ENCODE results near the gene NPEPL1. TPM values are rescaled to one million over a fixed set of nuclear protein-coding genes. Genes with fewer than 3 reads are reported as not detected.

NPEPL1 gene
- total RNA-seq, 2 experiments from 2014 or later, result 13.6 to 15.2 TPM

DNA sequence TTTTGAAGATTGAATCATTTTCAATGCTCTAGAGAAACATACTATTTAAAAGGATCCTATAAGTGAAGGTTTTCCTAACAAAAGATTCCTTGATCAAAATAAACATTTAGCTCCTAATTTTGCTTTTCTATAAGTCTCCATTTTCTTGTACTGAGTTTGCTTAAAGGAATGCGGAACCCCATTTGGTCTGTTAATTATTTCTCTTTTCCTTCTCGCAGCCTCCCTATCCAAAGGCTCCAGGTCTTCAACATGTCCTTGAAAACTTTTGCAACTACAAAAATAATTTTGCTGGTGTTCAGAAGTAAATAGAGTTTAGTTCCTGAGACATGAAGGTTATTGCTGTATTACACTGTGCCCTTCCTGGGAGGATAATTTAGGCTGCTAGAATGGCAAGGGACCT is 8.3 kb upstream of the NPEPL1 start:
- no peak for DNase-seq
- H3K27me3 Mint-ChIP-seq, result no peaks in the 10 kb centered on the region
- CTCF ChIA-PET, result no interaction called here

DNA sequence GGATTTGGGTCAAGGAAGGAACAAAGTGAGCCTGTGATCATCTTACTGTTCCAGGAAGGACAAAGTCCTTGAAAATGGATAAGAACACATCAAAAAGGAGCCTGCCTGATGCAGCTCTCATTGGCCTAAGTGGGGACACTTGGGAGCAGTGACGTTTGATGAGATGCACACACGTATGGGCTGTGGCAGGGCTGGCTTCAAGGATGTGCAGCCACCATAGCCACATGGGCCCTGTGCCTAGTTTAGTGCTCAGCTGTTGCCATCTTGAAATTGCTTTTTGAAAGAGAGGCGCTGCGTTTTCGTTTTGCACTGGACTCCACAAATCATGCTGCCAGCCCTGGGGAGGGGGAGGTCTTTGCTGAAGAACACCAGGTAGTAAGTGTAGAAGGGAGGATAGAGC is 6.6 kb upstream of the NPEPL1 start:
- no peaks in the 10 kb centered on the region for H3K27me3 Mint-ChIP-seq
- no peak overlapping the region for H3K4me3 Mint-ChIP-seq
- peaks cover 7% of the 10 kb centered on the region for H3K36me3 Mint-ChIP-seq (ENCODE audit: low read depth)
- H3K9me3 Mint-ChIP-seq (ENCODE audit: low read depth), result no peaks in the 10 kb centered on the region
- intact Hi-C loops (cut with DNase I, micrococcal nuclease), result no loop called here
- ChIA-PET CTCF (no interaction called here), POLR2A (no interaction called here)
- peaks cover 4% of the 10 kb centered on the region for H3K4me1 Mint-ChIP-seq
- no peak overlapping the region for H3K27ac Mint-ChIP-seq
- ATAC-seq (no peak), DNase-seq (no peak)

More for the DNA sequence above, 8.3 kb upstream of the NPEPL1 start:
- intact Hi-C loops (cut with DNase I, micrococcal nuclease), result no loop called here
- H3K27ac Mint-ChIP-seq, result no peak overlapping the region
- peaks cover 15% of the 10 kb centered on the region for H3K36me3 Mint-ChIP-seq (ENCODE audit: low read depth)
- no peak for ATAC-seq
- H3K9me3 Mint-ChIP-seq (ENCODE audit: low read depth), result no peaks in the 10 kb centered on the region
- no peak overlapping the region for H3K4me3 Mint-ChIP-seq
- POLR2A ChIA-PET, result no interaction called here
- no peaks in the 10 kb centered on the region for H3K4me1 Mint-ChIP-seq

DNA sequence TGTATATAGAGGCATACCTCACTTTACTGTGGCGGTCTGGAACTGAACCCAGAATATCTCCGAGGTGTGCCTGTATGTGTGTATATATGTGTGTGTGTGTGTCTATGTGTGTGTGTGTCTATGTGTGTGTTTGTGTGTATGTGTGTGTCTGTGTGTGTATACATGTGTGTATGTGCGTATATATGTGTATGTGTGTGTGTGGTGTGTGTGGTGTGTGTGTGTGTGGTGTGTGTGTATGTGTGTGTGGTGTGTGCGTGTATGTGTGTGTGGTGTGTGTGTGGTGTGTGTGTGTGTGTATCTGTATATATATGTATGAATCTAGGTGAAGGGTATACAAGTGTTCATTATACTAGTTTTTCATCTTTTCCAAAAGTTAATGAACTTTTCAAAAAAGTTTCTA is 4.2 kb upstream of the NPEPL1 start:
- ATAC-seq, result no peak
- Mint-ChIP-seq H3K9me3 (ENCODE audit: low read depth) (no peaks in the 10 kb centered on the region), H3K27me3 (no peaks in the 10 kb centered on the region), H3K36me3 (ENCODE audit: low read depth) (peaks cover 4% of the 10 kb centered on the region), H3K4me3 (no peak overlapping the region), H3K4me1 (peaks cover 6% of the 10 kb centered on the region), H3K27ac (no peak overlapping the region)
- ChIA-PET CTCF (no interaction called here), POLR2A (no interaction called here)
- intact Hi-C loops (cut with DNase I, micrococcal nuclease), result no loop called here
- DNase-seq, result no peak

DNA sequence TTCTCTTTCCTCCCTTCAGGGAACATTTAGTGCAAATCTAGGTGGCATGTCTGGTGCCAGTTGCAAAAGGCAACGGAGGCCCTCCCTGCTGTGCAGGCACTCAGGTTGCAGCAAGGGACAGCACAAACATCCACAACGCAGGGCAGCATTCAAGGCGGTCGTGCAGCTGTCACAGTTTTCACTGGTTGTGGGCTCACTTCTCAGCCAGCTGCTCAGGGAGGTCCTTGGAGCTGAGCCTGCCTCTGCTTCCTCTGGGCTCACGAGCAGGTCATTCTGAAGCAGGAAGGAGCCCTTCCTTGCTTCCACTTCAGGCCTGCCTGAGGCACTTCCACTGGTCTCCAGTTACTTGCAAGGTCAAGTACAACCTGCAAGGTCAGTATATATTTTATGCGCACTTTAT is 3.8 kb upstream of the NPEPL1 start:
- POLR2A ChIA-PET, result no interaction called here
- Mint-ChIP-seq H3K4me1 (peaks cover 9% of the 10 kb centered on the region), H3K4me3 (no peak overlapping the region), H3K27ac (no peak overlapping the region), H3K9me3 (ENCODE audit: low read depth) (no peaks in the 10 kb centered on the region), H3K36me3 (ENCODE audit: low read depth) (peaks cover 4% of the 10 kb centered on the region), H3K27me3 (no peaks in the 10 kb centered on the region)
- intact Hi-C loops (cut with DNase I, micrococcal nuclease), result no loop called here
- no peak for ATAC-seq
- DNase-seq, result no peak
- CTCF ChIA-PET, result no interaction called here

DNA sequence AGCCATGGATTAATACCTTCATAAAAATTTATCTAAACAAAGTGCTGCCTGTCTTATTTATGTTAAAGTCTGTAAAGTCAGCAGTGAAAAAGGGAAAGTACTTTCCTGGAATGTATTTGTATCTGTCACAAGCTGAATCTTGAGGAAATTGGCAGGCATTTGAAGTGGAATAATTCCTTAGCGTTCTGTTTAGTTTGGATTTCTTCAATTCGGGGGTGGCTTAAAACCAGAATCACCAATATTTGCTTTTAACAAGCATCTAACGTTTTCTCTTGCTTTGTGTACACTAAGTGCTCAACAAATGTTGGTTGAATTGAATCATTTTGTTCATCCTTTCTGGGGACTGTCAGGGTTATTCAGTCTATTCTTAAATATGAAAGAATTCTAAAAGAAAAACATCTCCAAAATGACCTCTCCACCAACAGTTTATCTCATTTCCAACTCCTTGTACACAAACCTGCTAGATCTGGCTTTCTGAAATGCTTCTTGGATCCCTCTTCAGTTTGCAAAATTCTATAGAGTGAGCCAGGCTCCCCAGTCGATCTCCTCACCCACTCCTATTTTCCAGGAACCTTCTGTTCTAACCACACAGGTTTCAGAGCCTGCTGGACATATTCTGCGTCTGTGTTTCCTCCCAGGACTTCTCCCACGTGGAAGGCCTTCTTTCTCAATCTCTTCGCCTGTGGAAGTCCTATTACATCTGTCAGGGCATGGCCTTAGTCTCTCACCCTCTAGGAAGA is 2.0 kb upstream of the NPEPL1 start:
- Mint-ChIP-seq H3K4me3 (no peak overlapping the region), H3K4me1 (peaks cover 13% of the 10 kb centered on the region), H3K27ac (peak overlapping the region; percentile 40), H3K27me3 (no peaks in the 10 kb centered on the region), H3K9me3 (ENCODE audit: low read depth) (no peaks in the 10 kb centered on the region), H3K36me3 (ENCODE audit: low read depth) (peaks cover 4% of the 10 kb centered on the region)
- intact Hi-C loops (cut with DNase I, micrococcal nuclease), result loop anchor here in 1 of 2 experiments (5.0 kb wide), 1 partner anchor 38 kb away; the partner anchor contains the start of gene STX16
- no peak for ATAC-seq
- POLR2A ChIA-PET, result interaction anchor here (0.5 to 0.7 kb wide), 2 partner anchors 24 to 465 kb away, joined by 3 to 8 read pairs; no protein-coding TSS in a partner anchor
- DNase-seq, result no peak
- CTCF ChIA-PET, result interaction anchor here (0.8 to 1.4 kb wide), 3 partner anchors 32 to 208 kb away, joined by 3 to 8 read pairs (median 3); no protein-coding TSS in a partner anchor

DNA sequence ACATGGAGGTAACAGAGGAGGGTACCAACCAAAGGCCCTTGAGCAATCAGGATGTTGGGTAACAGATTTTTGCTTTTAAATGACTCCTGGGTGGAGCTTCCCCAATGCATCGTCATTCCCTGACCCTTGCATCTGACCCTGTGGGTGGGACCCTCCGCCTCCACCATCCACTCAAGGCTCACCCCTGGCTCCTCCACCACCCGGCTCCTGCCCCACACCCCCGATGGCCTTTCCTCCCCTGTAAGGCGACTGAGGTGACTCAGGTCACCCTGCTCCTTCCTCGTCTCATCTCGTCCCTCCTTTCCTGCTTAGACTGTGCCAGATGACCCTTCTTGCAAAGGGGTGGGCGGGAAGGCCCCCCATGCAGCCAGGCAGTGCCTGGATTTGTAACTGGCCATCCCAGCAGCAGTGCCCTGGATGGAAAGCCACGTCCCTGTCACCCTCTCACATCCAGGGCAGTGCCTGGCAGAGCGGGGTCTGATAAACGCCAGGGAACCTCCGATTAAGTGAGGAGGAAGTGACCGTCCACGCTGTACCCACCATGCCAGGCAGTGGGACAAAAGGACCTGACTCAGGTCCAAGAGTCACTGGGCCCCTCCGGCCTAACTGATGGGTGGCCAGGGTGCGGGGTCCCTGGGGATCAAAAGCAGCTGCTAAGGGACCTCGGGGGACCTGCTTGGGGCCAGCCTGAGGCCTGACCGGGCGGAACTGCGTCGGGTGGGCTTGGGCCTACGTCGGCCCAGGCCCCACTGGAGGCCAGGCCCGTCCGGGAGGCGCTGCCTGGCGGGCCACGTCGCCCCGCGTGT is 624 bp upstream of the NPEPL1 start:
- intact Hi-C loops (cut with DNase I, micrococcal nuclease), result loop anchor here (1.0 to 5.0 kb wide), 5 partner anchors 40 to 456 kb away; partner anchors contain the start of genes STX16 (in 2 of the 2) and VAPB (in 1 of the 2)
- Mint-ChIP-seq H3K36me3 (ENCODE audit: low read depth) (peaks cover 7% of the 10 kb centered on the region), H3K4me3 (peak overlapping the region; percentile 39), H3K9me3 (ENCODE audit: low read depth) (no peaks in the 10 kb centered on the region), H3K27me3 (no peaks in the 10 kb centered on the region), H3K27ac (peak overlapping the region; percentile 53), H3K4me1 (peaks cover 13% of the 10 kb centered on the region)
- DNase-seq (peak; percentile 7), ATAC-seq (no peak)
- ChIA-PET CTCF (interaction anchor here (0.6 to 1.4 kb wide), 5 partner anchors 34 to 454 kb away, joined by 3 to 8 read pairs (median 4); no protein-coding TSS in a partner anchor), POLR2A (interaction anchor here (0.6 to 0.7 kb wide), 2 partner anchors 10 to 104 kb away, joined by 3 to 7 read pairs; no protein-coding TSS in a partner anchor)

DNA sequence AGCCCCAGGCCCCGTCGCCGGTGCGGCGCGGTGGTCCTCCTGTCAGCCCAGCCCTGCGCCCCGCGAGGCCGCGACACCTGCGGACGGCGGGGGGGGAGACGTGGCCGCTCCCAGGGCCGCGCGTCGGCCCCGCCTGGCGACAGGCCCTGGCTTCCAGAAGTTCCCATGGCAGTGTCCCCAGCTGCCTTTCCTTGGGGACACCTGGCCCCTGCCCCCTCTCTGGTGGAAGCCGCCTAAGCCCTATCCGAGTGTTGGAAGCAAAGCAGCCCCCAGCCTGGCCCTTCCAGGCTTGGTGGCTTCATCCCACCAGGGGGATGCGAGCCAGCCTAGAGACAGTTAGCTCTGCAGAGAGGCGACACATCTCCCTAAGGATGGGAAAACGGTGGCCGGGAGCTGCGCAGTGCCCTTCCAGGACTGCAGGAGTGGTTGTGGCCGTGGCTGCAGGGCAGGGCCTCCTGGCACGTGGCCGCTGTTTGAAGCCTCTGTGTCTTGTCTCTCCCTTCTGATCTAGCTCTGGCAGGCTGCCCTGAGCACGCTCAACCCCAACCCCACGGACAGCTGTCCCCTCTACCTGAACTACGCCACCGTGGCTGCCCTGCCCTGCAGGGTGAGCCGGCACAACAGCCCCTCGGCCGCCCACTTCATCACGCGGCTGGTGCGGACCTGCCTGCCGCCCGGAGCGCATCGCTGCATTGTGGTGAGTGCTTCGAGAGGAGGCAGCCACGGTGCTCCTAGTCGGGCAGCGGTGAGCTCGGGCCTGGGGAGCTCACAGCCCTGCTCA is 816 bp downstream of the NPEPL1 start:
- Mint-ChIP-seq H3K9me3 (ENCODE audit: low read depth) (no peaks in the 10 kb centered on the region), H3K36me3 (ENCODE audit: low read depth) (peaks cover 8% of the 10 kb centered on the region), H3K27ac (peak overlapping the region; percentile 33), H3K27me3 (no peaks in the 10 kb centered on the region), H3K4me3 (peak overlapping the region; percentile 63), H3K4me1 (peaks cover 13% of the 10 kb centered on the region)
- POLR2A ChIA-PET, result interaction anchor here (0.6 to 0.8 kb wide), 2 partner anchors 39 to 42 kb away, joined by 3 read pairs; partner anchors contain the start of gene STX16
- CTCF ChIA-PET, result interaction anchor here (0.6 to 0.7 kb wide), 2 partner anchors 255 to 1189 kb away, joined by 3 to 4 read pairs; no protein-coding TSS in a partner anchor
- DNase-seq, result peak; percentile 17
- intact Hi-C loops (cut with DNase I, micrococcal nuclease), result loop anchor here in 1 of 2 experiments (5.0 kb wide), 1 partner anchor 41 kb away; the partner anchor contains the start of gene STX16
- ATAC-seq, result peak; percentile 11

DNA sequence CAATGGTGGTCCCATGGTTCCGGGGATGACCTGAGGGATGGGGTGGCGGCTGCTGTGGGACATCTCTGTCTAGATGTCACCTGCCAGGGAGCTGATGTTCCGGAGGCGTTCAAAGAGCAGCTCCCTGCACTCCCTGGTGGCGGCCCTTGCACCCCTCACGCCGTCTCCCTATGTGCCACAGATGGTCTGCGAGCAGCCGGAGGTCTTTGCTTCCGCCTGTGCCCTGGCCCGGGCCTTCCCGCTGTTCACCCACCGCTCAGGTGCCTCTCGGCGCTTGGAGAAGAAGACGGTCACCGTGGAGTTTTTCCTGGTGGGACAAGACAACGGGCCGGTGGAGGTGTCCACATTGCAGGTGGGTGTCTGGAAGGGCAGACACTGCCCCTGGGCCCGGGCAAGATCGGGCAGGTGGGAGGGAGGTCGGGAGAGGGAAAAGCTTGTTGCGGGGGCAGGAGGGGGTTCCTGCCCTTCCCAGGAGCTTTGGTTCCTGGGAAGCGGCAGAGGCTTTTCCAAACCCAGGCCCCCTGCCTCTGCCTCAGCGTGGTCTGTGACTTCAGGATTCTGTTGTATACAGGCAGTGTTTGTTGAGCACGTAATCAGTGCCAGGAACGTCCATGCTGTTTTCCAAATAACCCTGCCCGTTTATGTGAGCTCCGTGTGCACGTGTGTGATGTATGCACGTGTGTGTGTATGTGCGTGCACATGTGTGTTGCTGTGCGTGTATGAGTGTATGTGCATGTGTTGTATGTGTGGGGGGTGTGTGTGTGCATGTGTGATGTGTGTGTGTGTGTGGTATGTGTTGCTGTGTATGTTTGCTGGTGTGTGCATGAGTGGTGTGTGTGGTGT is 1.9 kb downstream of the NPEPL1 start:
- no peak overlapping the region for H3K27ac Mint-ChIP-seq
- H3K36me3 Mint-ChIP-seq (ENCODE audit: low read depth), result peaks cover 8% of the 10 kb centered on the region
- no peaks in the 10 kb centered on the region for H3K27me3 Mint-ChIP-seq
- ATAC-seq (no peak), DNase-seq (peak; percentile 8)
- ChIA-PET CTCF (interaction anchor here (0.5 to 0.6 kb wide), 2 partner anchors 154 to 256 kb away, joined by 3 to 4 read pairs; no protein-coding TSS in a partner anchor), POLR2A (no interaction called here)
- intact Hi-C loops (cut with DNase I, micrococcal nuclease), result loop anchor here in 1 of 2 experiments (5.0 kb wide), 1 partner anchor 42 kb away; the partner anchor contains the start of gene STX16
- peaks cover 13% of the 10 kb centered on the region for H3K4me1 Mint-ChIP-seq
- peak overlapping the region; percentile 63 for H3K4me3 Mint-ChIP-seq
- no peaks in the 10 kb centered on the region for H3K9me3 Mint-ChIP-seq (ENCODE audit: low read depth)

DNA sequence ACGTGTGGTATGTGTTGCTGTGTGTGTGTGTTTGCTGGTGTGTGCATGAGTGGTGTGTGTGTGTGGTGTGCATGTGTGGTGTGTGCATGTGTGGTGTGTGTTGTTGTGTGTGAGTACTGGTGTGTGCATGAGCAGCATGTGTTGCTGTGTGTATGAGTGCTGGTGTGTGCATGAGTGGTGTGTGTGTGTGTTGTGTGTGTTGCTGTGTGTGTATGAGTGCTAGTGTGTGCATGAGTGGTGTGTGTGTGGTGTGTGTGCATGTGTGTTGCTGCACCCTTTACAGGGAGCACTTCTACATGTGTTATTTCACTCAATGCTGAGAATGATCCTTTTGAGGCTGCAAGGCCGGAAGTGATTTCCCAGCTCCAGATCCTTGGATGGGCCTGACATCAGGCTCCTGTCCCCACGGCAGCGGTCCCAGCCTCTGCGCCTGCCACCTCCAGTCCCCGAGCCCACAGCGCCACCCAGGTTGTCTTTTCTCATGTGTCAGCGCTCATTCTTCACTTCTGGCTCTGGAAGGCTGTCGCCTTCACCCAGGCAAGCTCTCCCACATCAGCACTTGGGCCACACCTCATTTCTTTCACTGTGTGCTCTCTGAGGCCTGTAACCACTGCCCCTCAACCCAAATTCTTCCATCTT is 2.6 kb downstream of the NPEPL1 start:
- peak; percentile 3 for DNase-seq
- intact Hi-C loops (cut with DNase I, micrococcal nuclease), result no loop called here
- Mint-ChIP-seq H3K4me1 (peaks cover 13% of the 10 kb centered on the region), H3K4me3 (no peak overlapping the region), H3K9me3 (ENCODE audit: low read depth) (no peaks in the 10 kb centered on the region), H3K27me3 (no peaks in the 10 kb centered on the region), H3K36me3 (ENCODE audit: low read depth) (peaks cover 8% of the 10 kb centered on the region), H3K27ac (no peak overlapping the region)
- ChIA-PET CTCF (interaction anchor here (0.5 kb wide), 1 partner anchor 155 kb away, joined by 3 read pairs; no protein-coding TSS in a partner anchor), POLR2A (no interaction called here)
- ATAC-seq, result no peak

DNA sequence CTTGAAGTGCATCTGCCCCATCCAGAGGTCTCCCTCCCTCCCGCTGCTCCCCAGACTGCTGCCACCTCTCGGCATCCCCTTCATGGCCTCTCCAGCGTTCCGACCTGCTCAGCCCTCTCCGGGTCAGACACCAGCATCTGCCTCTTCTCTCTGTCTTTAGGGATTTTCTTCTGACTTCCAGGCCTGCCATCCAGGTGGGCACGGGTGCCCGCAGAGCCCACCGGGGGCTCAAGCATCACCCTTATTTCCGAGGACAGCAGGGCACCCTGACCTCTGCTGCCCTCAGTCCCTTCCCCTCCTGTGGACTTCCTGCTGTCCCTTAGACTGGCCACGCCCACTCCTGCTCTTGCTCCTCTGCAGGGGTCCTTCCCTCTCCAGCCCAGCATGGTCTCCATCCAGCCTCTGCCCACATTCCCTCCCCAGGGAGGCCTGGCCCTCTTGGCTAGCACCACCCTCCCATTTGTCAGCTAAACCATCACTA is 3.3 kb downstream of the NPEPL1 start:
- peaks cover 10% of the 10 kb centered on the region for H3K4me1 Mint-ChIP-seq
- no peak overlapping the region for H3K4me3 Mint-ChIP-seq
- ATAC-seq (no peak), DNase-seq (peak; percentile 3)
- no peak overlapping the region for H3K27ac Mint-ChIP-seq
- H3K36me3 Mint-ChIP-seq (ENCODE audit: low read depth), result peaks cover 9% of the 10 kb centered on the region
- ChIA-PET CTCF (no interaction called here), POLR2A (no interaction called here)
- H3K9me3 Mint-ChIP-seq (ENCODE audit: low read depth), result no peaks in the 10 kb centered on the region
- intact Hi-C loops (cut with DNase I, micrococcal nuclease), result no loop called here
- no peaks in the 10 kb centered on the region for H3K27me3 Mint-ChIP-seq
